Peyer's patch (tissue), 4 donors: Measurements from ENCODE around the gene PEX11G.

ENCODE experiments used
- POLR2A ChIP-seq, 2 donors: fragments of 450-650 bp; IDR thresholded peaks; one replicate each; pipeline ENCODE4 v1.5.1; 2017; ENCODE audit warnings: antibody characterized with exemption in 2 of 2, mild to moderate bottlenecking in 2 of 2, moderate library complexity in 2 of 2
- TF ChIP-seq, protein P1 (sequence below), 6 experiments: fragments of 450-650 bp in 4 of 6; fragments of 200-600 bp in 2 of 6; sonication (generic) in 1 of 6; IDR thresholded peaks; one replicate each; pipeline ENCODE4 v1.5.1; 2017 to 2019; ENCODE audit warnings: antibody characterized with exemption in 6 of 6, mild to moderate bottlenecking in 3 of 6, moderate library complexity in 1 of 6

DNA sequence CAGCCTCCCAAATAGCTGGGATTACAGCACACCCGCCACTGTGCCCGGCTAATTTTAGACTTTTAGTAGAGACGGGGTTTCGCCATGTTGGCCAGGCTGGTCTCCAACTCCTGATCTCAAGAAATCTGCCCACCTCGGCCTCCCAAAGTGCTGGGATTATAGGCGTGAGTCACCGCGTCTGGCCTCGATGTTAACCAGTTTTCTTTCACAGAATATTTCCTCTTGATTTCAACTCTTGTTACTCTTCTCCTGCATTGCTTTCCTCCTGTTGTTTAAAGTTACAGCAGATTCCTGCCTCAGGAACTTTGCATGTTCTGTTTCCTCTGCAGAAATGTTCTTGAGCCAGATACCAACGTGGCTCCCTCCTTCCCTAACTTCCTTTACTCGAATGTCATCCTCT, 3.7 kb upstream of the PEX11G start:
- TF ChIP-seq, protein P1, sequence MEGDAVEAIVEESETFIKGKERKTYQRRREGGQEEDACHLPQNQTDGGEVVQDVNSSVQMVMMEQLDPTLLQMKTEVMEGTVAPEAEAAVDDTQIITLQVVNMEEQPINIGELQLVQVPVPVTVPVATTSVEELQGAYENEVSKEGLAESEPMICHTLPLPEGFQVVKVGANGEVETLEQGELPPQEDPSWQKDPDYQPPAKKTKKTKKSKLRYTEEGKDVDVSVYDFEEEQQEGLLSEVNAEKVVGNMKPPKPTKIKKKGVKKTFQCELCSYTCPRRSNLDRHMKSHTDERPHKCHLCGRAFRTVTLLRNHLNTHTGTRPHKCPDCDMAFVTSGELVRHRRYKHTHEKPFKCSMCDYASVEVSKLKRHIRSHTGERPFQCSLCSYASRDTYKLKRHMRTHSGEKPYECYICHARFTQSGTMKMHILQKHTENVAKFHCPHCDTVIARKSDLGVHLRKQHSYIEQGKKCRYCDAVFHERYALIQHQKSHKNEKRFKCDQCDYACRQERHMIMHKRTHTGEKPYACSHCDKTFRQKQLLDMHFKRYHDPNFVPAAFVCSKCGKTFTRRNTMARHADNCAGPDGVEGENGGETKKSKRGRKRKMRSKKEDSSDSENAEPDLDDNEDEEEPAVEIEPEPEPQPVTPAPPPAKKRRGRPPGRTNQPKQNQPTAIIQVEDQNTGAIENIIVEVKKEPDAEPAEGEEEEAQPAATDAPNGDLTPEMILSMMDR (IDR thresholded peaks at IDR 0.05) = no peak
- TF ChIP-seq POLR2A (IDR thresholded peaks at IDR 0.05) = no peak
